ENCODE data around the gene SVIP.

The SVIP gene

GRCh38 chr11:22808571-22809197, 20.9 kb downstream of the SVIP start:
- TF ChIP-seq CTCF (IDR thresholded peaks at IDR 0.05; ENCODE audit: low read depth, low read length), result no peak

GRCh38 chr11:22807855-22808570, 21.6 kb downstream of the SVIP start:
- H3K4me3 ChIP-seq (ENCODE audit: low read depth, low read length), result no peak overlapping the region
- no peak for TF ChIP-seq CTCF (IDR thresholded peaks at IDR 0.05; ENCODE audit: low read depth, low read length)

More at GRCh38 chr11:22808571-22809197, 20.9 kb downstream of the SVIP start:
- no peak overlapping the region for H3K4me3 ChIP-seq (ENCODE audit: low read depth, low read length)

- H3K4me3 ChIP-seq (ENCODE audit: low read depth, low read length), result no peak overlapping the region
- no peak for TF ChIP-seq CTCF (IDR thresholded peaks at IDR 0.05; ENCODE audit: low read depth, low read length)
Measured at GRCh38 chr11:22807391-22807790, 22.2 kb downstream of the SVIP start.

GRCh38 chr11:22802861-22803260, 26.7 kb downstream of the SVIP start:
- TF ChIP-seq CTCF (IDR thresholded peaks at IDR 0.05; ENCODE audit: low read depth, low read length), result no peak
- H3K4me3 ChIP-seq (ENCODE audit: low read depth, low read length), result no peak overlapping the region

GRCh38 chr11:22800482-22800881, 29.1 kb downstream of the SVIP start:
- H3K4me3 ChIP-seq (ENCODE audit: low read depth, low read length), result no peak overlapping the region
- no peak for TF ChIP-seq CTCF (IDR thresholded peaks at IDR 0.05; ENCODE audit: low read depth, low read length)

GRCh38 chr11:22798901-22799300, 30.7 kb downstream of the SVIP start:
- no peak for TF ChIP-seq CTCF (IDR thresholded peaks at IDR 0.05; ENCODE audit: low read depth, low read length)
- no peak overlapping the region for H3K4me3 ChIP-seq (ENCODE audit: low read depth, low read length)

- no peak overlapping the region for H3K4me3 ChIP-seq (ENCODE audit: low read depth, low read length)
- no peak for TF ChIP-seq CTCF (IDR thresholded peaks at IDR 0.05; ENCODE audit: low read depth, low read length)
Measured at GRCh38 chr11:22797047-22797446, 32.6 kb downstream of the SVIP start.
